B cell (primary cell): ENCODE data around the gene RTN4RL2. TPM values are rescaled to one million over a fixed set of nuclear protein-coding genes. Genes with fewer than 3 reads are reported as not detected.

Experiments
- ATAC-seq: fragments of 200-7000 bp; cut with Tn5 transposase; one replicate; pipeline ENCODE4 v1.10.0; 2021; ENCODE audit warnings: low read depth, mild to moderate bottlenecking, moderate number of reproducible peaks, moderate library complexity
- CTCF ChIA-PET: fragments of 350-600 bp; sonication (Branson Sonifier 250); formaldehyde crosslinking; loops from one replicate; lab custom pipeline; 2021; ENCODE audit warnings: antibody characterized with exemption, inconsistent platforms; lab: Charles Lee
- POLR2A ChIA-PET: fragments of 350-600 bp; sonication (Branson Sonifier 250); formaldehyde crosslinking; loops from one replicate; lab custom pipeline; 2021; ENCODE audit warnings: antibody characterized with exemption; lab: Charles Lee
- DNase-seq: peaks from one replicate; pipeline ENCODE4 v3.0.0; 2013
- H2AFZ ChIP-seq: 2 replicates; pipeline ENCODE4 v1.6.1; 2012; ENCODE audit warnings: mild to moderate bottlenecking, low read depth, low read length; ENCODE audit not compliant: insufficient read depth, poor library complexity, severe bottlenecking
- H3K27ac ChIP-seq, 2 donors: 1 replicate in 1 of 2; 2 replicates in 1 of 2; pipeline ENCODE4 v1.5.1; 2012 to 2013; ENCODE audit warnings: low read length in 2 of 2, mild to moderate bottlenecking in 2 of 2, moderate library complexity in 1 of 2
- H3K27me3 ChIP-seq, 4 experiments: fragments of 200-600 bp in 1 of 4; sonication (generic) in 1 of 4; replicated peaks in 1 of 4; 1 replicate in 2 of 4; 2 replicates in 2 of 4; pipeline versions ENCODE4 v1.6.1 to v1.7.0; 2013 to 2016; ENCODE audit warnings: low read length in 3 of 4, mild to moderate bottlenecking in 2 of 4, mixed read lengths in 1 of 4, moderate library complexity in 1 of 4; ENCODE audit not compliant: insufficient read depth in 4 of 4, control insufficient read depth in 3 of 4; ENCODE audit errors: control extremely low read depth in 1 of 4
- H3K36me3 ChIP-seq, 2 experiments: replicated peaks in 1 of 2; 1 replicate in 1 of 2; 2 replicates in 1 of 2; pipeline versions ENCODE4 v1.6.1 to v1.7.1; 2013; ENCODE audit warnings: low read length in 1 of 2; ENCODE audit not compliant: insufficient read depth in 2 of 2, control insufficient read depth in 1 of 2; ENCODE audit errors: control extremely low read depth in 1 of 2, extremely low read depth in 1 of 2
- H3K4me1 ChIP-seq, 2 donors: fragments of 200-600 bp in 1 of 2; sonication (generic) in 1 of 2; 1 replicate in 1 of 2; 2 replicates in 1 of 2; pipeline versions ENCODE4 v1.5.1 to v1.6.1; 2013 to 2017; ENCODE audit warnings: low read length in 2 of 2; ENCODE audit not compliant: control insufficient read depth in 2 of 2, insufficient read depth in 2 of 2
- H3K4me2 ChIP-seq: replicated peaks from 2 replicates; pipeline ENCODE3; 2012; ENCODE audit warnings: mild to moderate bottlenecking, low read depth, low read length; ENCODE audit not compliant: poor library complexity, severe bottlenecking
- H3K4me3 ChIP-seq, 5 experiments: fragments of 200-600 bp in 1 of 5; sonication (generic) in 1 of 5; 1 replicate in 3 of 5; 2 replicates in 2 of 5; pipeline versions ENCODE4 v1.5.1 to v1.7.0; 2011 to 2016; ENCODE audit warnings: low read length in 4 of 5, mild to moderate bottlenecking in 4 of 5, low read depth in 2 of 5, control low read depth in 1 of 5, moderate library complexity in 1 of 5; ENCODE audit not compliant: insufficient read depth in 1 of 5; ENCODE audit errors: control extremely low read depth in 1 of 5, extremely low read depth in 1 of 5
- H3K79me2 ChIP-seq: fragments of 200-600 bp; sonication (generic); one replicate; pipeline ENCODE4 v1.6.0; 2016; ENCODE audit warnings: low read length; ENCODE audit not compliant: control insufficient read depth, insufficient read depth
- H3K9ac ChIP-seq: fragments of 200-600 bp; sonication (generic); 2 replicates; pipeline ENCODE4 v1.6.1; 2017; ENCODE audit warnings: mild to moderate bottlenecking, low read length, moderate library complexity
- H3K9me3 ChIP-seq, 3 donors: one replicate each; pipeline versions ENCODE4 v1.6.1 to v1.7.1; 2013; ENCODE audit warnings: low read length in 2 of 3; ENCODE audit not compliant: control insufficient read depth in 2 of 3, insufficient read depth in 1 of 3; ENCODE audit errors: control extremely low read depth in 1 of 3
- H4K20me1 ChIP-seq: 2 replicates; pipeline ENCODE4 v1.6.0; 2012; ENCODE audit warnings: mild to moderate bottlenecking, low read length; ENCODE audit not compliant: insufficient read depth, control insufficient read depth, poor library complexity, severe bottlenecking
- H3K27ac Mint-ChIP-seq: one replicate; pipeline ENCODE4 v1.8.0; 2021; ENCODE audit warnings: mixed read lengths
- H3K27me3 Mint-ChIP-seq: one replicate; pipeline ENCODE4 v1.8.0; 2021; ENCODE audit warnings: mixed read lengths
- H3K4me1 Mint-ChIP-seq: one replicate; pipeline ENCODE4 v1.8.0; 2021; ENCODE audit warnings: mixed read lengths
- H3K4me3 Mint-ChIP-seq: one replicate; pipeline ENCODE4 v1.8.0; 2021; ENCODE audit warnings: mixed read lengths
- H3K9me3 Mint-ChIP-seq: one replicate; pipeline ENCODE4 v1.8.0; 2022; ENCODE audit warnings: mixed read lengths; ENCODE audit not compliant: insufficient read depth
- CTCF ChIP-seq: fragments of 200-600 bp; IDR thresholded peaks from one replicate; pipeline ENCODE4 v1.8.0; 2022; ENCODE audit warnings: antibody characterized with exemption, mild to moderate bottlenecking
- EZH2 ChIP-seq: IDR thresholded peaks from 2 replicates; pipeline ENCODE4 v1.6.1; 2012; ENCODE audit warnings: borderline replicate concordance, low read depth, mild to moderate bottlenecking, moderate library complexity, low read length; ENCODE audit not compliant: insufficient read depth, poor library complexity, severe bottlenecking
- WGBS: methylation state at CpG from one replicate; pipeline ENCODE4 v1.1.5; 2013; ENCODE audit warnings: missing lambda C conversion rate; ENCODE audit not compliant: insufficient coverage; 5-methylcytosine and 5-hydroxymethylcytosine counted together
- intact Hi-C: fragments of 100-400 bp; cut with micrococcal nuclease; formaldehyde crosslinking; loops from one replicate; pipeline ENCODE4 v1.10.0; 2022
- polyA plus RNA-seq: library from polyadenylated mRNA; depleted of rRNA; stranded (reverse); fragments of >200 nt; gene quantifications from 2 replicates; pipeline ENCODE4 v1.2.3, GENCODE V29; 2012
- total RNA-seq, 2 donors: library from RNA; stranded (reverse); fragments of 120-200 nt in 1 of 2; gene quantifications; 1 replicate in 1 of 2; 2 replicates in 1 of 2; pipeline versions ENCODE4 v1.2.3 to v1.2.4, GENCODE V29; 2013 to 2022

Gene RTN4RL2
- total and polyA plus RNA-seq, 2 donors (not counting 1 experiment from before 2014, with no cell fraction given) = 0.12 to 0.13 TPM

- Mint-ChIP-seq H3K4me3 (peak overlapping the region; percentile 46), H3K9me3 (no peaks in the 10 kb centered on the region), H3K4me1 (peaks cover 29% of the 10 kb centered on the region), H3K27ac (no peak overlapping the region), H3K27me3 (peaks cover 34% of the 10 kb centered on the region)
- TF ChIP-seq CTCF = no peak
- TF ChIP-seq EZH2 = no peak
- ATAC-seq (no peak), DNase-seq (no peak)
- WGBS = 95% methylated on average over 15 of the region's 16 CpGs
- intact Hi-C loops = no loop called here
- Histone ChIP-seq H3K4me3 (no peak overlapping the region), H3K79me2 (no peaks in the 10 kb centered on the region), H3K36me3 (no peaks in the 10 kb centered on the region), H3K9me3 (peaks cover 0 to 16% (median 0%) of the 10 kb centered on the region in 3 donors), H3K27ac (no peak overlapping the region), H4K20me1 (peaks cover 12% of the 10 kb centered on the region), H3K4me2 (no peak overlapping the region), H3K4me1 (peaks cover 37 to 40% of the 10 kb centered on the region in 2 donors), H3K9ac (no peak overlapping the region), H2AFZ (no peak overlapping the region), H3K27me3 (peaks cover 0 to 41% (median 28%) of the 10 kb centered on the region in 4 experiments)
- ChIA-PET CTCF (interaction anchor here (1.6 to 9.6 kb wide), 3 partner anchors 21 to 65 kb away, joined by 4 to 348 read pairs (median 24); partner anchors contain the start of gene TIMM10), POLR2A (no interaction called here)
Measured at GRCh38 chr11:57461841-57462489, 1.6 kb downstream of the RTN4RL2 start.

- Histone ChIP-seq H3K9ac (no peak overlapping the region), H3K4me3 (no peak overlapping the region), H3K4me1 (peaks cover 33 to 34% of the 10 kb centered on the region in 2 donors), H3K9me3 (peaks cover 0 to 16% (median 0%) of the 10 kb centered on the region in 3 donors), H4K20me1 (peaks cover 12% of the 10 kb centered on the region), H3K27me3 (peaks cover 0 to 38% (median 27%) of the 10 kb centered on the region in 4 experiments), H3K4me2 (no peak overlapping the region), H3K79me2 (no peaks in the 10 kb centered on the region), H2AFZ (no peak overlapping the region), H3K27ac (no peak overlapping the region), H3K36me3 (no peaks in the 10 kb centered on the region)
- Mint-ChIP-seq H3K27ac (no peak overlapping the region), H3K27me3 (peaks cover 28% of the 10 kb centered on the region), H3K4me1 (peaks cover 26% of the 10 kb centered on the region), H3K4me3 (peak overlapping the region; percentile 21), H3K9me3 (no peaks in the 10 kb centered on the region)
- intact Hi-C loops = no loop called here
- 81% methylated on average over 2 of the region's 3 CpGs for WGBS
- no peak for TF ChIP-seq EZH2
- no peak for TF ChIP-seq CTCF
- ChIA-PET POLR2A (no interaction called here), CTCF (interaction anchor here (1.6 to 9.6 kb wide), 3 partner anchors 21 to 65 kb away, joined by 4 to 348 read pairs (median 24); partner anchors contain the start of gene TIMM10)
- ATAC-seq = no peak
- no peak for DNase-seq
Measured at GRCh38 chr11:57462597-57462996, 2.3 kb downstream of the RTN4RL2 start.
